GM21737 (cell line): ENCODE results near the gene SULT6B1.
"Not testable (repeated sequence)": the region's sequence is repeated elsewhere in the genome, so short reads cannot be mapped to it uniquely, and the experiment has no call there.

ENCODE experiments used
- ATAC-seq: cut with Tn5 transposase; IDR thresholded peaks from one replicate; pipeline ENCODE4 v1.9.1; 2021; ENCODE audit warnings: mild to moderate bottlenecking, moderate library complexity; ENCODE audit not compliant: unreplicated experiment

The SULT6B1 gene

GRCh38 chr2:37196320-37197195 lies 8.1 kb upstream of the SULT6B1 start, which contains the start of gene CEBPZOS:
Gene CEBPZOS (plus strand): TSS chr2:37196496. CDS start chr2:37199705, 3,209 bp downstream.
- ATAC-seq: peak; percentile 73

- not testable (repeated sequence) for ATAC-seq
Measured at GRCh38 chr2:37195862-37196319, 7.4 kb upstream of the SULT6B1 start.

GRCh38 chr2:37192551-37192950 lies 4.1 kb upstream of the SULT6B1 start:
- no peak for ATAC-seq

GRCh38 chr2:37191747-37192146 lies 3.3 kb upstream of the SULT6B1 start:
- no peak for ATAC-seq

GRCh38 chr2:37191253-37191652 lies 2.8 kb upstream of the SULT6B1 start:
- no peak for ATAC-seq

GRCh38 chr2:37190290-37190689 lies 1.8 kb upstream of the SULT6B1 start:
- no peak for ATAC-seq

- no peak for ATAC-seq
Measured at GRCh38 chr2:37189452-37190153, 1.1 kb upstream of the SULT6B1 start.

GRCh38 chr2:37181726-37182684 lies 6.5 kb downstream of the SULT6B1 start:
- no peak for ATAC-seq

- no peak for ATAC-seq
Measured at GRCh38 chr2:37180640-37181039, 7.8 kb downstream of the SULT6B1 start.

GRCh38 chr2:37180006-37180639 lies 8.3 kb downstream of the SULT6B1 start:
- ATAC-seq: no peak

GRCh38 chr2:37173741-37174140 lies 14.7 kb downstream of the SULT6B1 start:
- no peak for ATAC-seq

- no peak for ATAC-seq
Measured at GRCh38 chr2:37171624-37171950, 16.9 kb downstream of the SULT6B1 start.

GRCh38 chr2:37168217-37168981 lies 20.1 kb downstream of the SULT6B1 start:
- no peak for ATAC-seq

- no peak for ATAC-seq
Measured at GRCh38 chr2:37167636-37168180, 20.8 kb downstream of the SULT6B1 start.

GRCh38 chr2:37164757-37165156 lies 23.7 kb downstream of the SULT6B1 start:
- no peak for ATAC-seq

GRCh38 chr2:37156857-37157714 lies 31.4 kb downstream of the SULT6B1 start, which contains the start of gene EIF2AK2:
Gene EIF2AK2 (minus strand): TSS chr2:37156980. CDS start chr2:37147806, 9,174 bp downstream.
- peak; percentile 93 for ATAC-seq

GRCh38 chr2:37156071-37156856 lies 32.2 kb downstream of the SULT6B1 start:
- ATAC-seq: peak; percentile 32

GRCh38 chr2:37154785-37155184 lies 33.7 kb downstream of the SULT6B1 start:
- no peak for ATAC-seq
